Measurements from ENCODE around the gene CSGALNACT2.

Gene CSGALNACT2

DNA sequence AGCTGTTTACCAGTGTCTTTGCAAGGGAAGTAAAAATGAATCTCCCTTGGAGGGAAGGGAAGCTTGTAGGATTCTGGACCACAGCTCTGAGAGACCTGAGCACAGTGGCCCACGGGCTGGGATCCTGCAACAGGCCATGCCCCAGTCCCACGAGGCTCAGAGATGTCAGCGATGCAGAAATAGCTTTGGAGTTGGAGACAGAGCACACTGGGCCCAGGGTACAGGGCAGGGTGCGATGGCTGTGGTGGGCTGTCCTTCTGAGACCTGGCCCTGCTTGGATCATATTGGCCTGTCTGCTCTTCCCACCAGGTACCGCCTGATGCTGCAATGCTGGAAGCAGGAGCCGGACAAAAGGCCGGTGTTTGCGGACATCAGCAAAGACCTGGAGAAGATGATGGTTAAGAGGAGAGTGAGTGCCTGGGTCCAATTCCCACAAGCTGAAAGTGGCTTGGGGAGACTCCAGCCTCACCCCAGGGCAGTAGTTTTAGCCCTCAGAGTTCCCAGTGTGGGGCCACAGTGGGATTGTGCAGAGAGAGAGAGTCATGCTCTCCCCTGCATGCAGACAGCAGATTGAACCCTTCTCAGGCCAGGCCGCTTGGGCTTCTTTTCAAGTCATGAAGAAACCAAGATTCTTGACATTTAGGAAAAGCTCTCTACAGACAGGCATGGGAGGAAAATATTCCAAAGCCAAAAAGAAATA lies 13.5 kb upstream of the CSGALNACT2 start:
- no peak for DNase-seq (ENCODE audit: low read depth in 2 of 3, low spot score in 2 of 3)

DNA sequence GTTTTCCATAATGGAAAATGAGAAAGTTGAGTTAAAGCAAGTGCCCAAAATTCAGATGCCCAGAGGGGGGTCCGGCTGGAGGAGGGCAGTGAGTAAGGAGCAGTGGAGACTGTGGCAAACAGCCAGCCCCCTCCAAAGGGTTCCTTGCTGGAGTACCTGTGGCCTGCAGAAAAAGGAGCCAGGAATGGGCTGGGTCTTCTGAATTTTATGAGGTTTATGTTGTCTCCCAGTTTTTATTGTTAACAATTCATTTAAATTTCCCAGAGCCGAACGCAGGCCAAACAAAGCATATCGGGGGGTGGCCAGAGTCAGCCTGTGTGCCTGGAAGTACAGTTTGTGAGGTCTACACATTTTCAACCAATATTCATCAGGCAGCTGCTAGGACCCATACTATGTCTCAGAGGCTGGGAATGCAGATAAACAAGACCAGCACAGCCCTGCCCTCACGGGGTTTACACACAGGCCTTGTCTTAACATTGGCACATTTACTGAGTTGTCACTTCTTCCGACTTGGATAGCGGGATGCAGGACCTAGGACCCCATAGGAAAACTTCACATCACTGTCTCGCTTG lies 12.9 kb upstream of the CSGALNACT2 start:
- DNase-seq (ENCODE audit: low read depth in 2 of 3, low spot score in 2 of 3), result no peak

DNA sequence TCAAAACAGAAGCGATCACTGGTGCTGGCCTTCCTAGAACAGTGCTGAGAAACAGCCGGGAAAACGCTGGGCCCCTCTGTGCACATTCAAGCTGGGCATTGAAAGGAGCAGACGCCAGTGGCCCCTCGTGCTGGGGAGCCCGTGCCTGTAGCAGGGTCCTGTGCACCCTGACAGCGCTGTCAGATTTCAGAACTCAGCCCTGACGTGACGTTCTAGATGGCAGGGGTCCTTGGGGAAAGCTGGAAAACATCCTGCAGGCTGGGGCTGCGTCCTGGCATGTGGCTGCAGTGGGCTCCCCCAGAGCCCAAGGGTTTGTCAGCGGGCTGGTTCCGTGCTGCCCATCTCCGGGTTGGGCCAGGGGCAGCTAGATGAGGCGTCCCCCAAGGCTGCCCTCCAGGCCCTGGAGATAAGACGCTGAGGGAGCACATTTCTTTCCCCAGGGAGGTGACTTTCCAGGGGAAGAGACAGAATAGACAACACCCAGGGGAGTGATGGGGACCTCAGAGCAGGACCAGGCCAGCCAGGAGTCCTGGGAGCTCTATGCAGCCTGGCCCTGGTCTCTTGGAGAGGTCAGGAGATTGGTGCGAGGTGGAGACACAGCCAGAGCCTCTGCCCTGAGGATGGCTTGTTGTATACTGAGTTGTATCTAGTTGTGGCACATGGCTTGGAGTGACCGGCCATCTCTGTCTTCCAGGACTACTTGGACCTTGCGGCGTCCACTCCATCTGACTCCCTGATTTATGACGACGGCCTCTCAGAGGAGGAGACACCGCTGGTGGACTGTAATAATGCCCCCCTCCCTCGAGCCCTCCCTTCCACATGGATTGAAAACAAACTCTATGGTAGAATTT lies 12.1 kb upstream of the CSGALNACT2 start:
- no peak for DNase-seq (ENCODE audit: low read depth in 2 of 3, low spot score in 2 of 3)

DNA sequence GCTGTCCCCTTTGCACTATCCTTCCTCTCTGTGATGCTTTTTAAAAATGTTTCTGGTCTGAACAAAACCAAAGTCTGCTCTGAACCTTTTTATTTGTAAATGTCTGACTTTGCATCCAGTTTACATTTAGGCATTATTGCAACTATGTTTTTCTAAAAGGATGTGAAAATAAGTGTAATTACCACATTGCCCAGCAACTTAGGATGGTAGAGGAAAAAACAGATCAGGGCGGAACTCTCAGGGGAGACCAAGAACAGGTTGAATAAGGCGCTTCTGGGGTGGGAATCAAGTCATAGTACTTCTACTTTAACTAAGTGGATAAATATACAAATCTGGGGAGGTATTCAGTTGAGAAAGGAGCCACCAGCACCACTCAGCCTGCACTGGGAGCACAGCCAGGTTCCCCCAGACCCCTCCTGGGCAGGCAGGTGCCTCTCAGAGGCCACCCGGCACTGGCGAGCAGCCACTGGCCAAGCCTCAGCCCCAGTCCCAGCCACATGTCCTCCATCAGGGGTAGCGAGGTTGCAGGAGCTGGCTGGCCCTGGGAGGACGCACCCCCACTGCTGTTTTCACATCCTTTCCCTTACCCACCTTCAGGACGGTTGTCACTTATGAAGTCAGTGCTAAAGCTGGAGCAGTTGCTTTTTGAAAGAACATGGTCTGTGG lies 11.4 kb upstream of the CSGALNACT2 start:
- no peak for DNase-seq (ENCODE audit: low read depth in 2 of 3, low spot score in 2 of 3)

DNA sequence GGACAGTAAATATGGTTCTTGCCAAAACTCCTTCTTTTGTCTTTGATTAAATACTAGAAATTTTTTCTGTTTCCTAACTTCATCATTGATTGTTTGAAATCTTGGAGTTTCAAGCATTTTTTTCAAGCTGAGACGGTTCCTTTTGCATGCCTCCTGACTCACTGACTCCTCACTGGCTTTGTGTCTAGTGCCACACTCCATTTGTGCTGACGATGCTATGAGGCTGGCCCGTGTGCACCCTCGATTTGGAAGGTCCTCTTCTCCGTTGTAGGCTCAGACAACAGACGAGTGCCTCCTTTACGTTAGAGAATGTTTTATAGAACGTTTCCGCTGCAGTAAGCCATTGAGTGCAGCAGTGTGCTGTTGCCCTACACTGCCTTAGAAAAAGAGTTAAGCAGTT lies 10.8 kb upstream of the CSGALNACT2 start:
- no peak for DNase-seq (ENCODE audit: low read depth in 2 of 3, low spot score in 2 of 3)

DNA sequence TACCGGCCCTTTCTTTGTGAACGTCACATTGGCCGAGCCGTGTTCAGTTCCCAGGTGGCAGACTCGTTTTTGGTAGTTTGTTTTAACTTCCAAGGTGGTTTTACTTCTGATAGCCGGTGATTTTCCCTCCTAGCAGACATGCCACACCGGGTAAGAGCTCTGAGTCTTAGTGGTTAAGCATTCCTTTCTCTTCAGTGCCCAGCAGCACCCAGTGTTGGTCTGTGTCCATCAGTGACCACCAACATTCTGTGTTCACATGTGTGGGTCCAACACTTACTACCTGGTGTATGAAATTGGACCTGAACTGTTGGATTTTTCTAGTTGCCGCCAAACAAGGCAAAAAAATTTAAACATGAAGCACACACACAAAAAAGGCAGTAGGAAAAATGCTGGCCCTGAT lies 9.9 kb upstream of the CSGALNACT2 start:
- DNase-seq (ENCODE audit: low read depth in 2 of 3, low spot score in 2 of 3), result no peak

DNA sequence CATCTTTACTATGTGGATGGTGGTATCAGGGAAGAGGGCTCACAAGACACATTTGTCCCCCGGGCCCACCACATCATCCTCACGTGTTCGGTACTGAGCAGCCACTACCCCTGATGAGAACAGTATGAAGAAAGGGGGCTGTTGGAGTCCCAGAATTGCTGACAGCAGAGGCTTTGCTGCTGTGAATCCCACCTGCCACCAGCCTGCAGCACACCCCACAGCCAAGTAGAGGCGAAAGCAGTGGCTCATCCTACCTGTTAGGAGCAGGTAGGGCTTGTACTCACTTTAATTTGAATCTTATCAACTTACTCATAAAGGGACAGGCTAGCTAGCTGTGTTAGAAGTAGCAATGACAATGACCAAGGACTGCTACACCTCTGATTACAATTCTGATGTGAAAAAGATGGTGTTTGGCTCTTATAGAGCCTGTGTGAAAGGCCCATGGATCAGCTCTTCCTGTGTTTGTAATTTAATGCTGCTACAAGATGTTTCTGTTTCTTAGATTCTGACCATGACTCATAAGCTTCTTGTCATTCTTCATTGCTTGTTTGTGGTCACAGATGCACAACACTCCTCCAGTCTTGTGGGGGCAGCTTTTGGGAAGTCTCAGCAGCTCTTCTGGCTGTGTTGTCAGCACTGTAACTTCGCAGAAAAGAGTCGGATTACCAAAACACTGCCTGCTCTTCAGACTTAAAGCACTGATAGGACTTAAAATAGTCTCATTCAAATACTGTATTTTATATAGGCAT lies 9.1 kb upstream of the CSGALNACT2 start:
- DNase-seq (ENCODE audit: low read depth in 2 of 3, low spot score in 2 of 3), result no peak

DNA sequence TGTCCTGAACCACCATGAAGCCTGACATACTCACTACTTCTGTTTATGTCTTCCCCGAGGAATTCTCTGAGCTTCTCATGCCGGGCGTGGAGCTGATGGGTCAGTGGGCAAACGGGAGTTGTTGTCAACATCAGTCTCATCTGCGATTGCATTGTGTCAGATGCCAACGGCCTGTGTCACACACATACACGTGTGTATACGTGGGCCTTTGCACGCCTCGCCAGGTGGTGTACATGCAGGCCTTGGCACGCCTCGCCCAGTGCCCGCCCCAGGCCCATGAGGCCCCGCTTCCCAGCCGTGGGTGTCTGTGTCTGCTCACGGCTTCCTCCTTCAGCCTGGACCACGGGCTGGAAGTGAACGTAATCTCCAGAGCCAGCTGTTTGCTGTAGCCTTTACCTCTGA lies 7.5 kb upstream of the CSGALNACT2 start:
- DNase-seq (ENCODE audit: low read depth in 2 of 3, low spot score in 2 of 3), result no peak

DNA sequence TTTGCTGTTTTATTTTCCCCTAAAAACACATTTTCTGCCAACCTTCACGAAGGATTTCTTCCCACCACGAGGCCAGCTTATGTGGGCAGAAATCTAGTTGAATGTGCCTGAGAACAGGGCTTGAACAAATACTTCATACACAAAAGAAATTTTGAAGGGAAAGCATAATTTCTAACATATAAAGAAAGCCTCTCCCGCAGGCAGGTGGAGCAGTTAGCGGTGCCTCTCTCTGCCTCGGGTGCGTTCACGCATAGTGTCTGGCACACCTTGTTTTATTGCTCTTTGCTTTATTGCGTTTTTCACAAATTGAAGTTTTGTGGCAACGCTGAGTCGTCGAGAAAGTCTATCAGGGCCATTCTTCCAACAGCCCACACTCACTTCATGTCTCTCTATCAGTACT lies 7.0 kb upstream of the CSGALNACT2 start:
- DNase-seq (ENCODE audit: low read depth in 2 of 3, low spot score in 2 of 3), result no peak

DNA sequence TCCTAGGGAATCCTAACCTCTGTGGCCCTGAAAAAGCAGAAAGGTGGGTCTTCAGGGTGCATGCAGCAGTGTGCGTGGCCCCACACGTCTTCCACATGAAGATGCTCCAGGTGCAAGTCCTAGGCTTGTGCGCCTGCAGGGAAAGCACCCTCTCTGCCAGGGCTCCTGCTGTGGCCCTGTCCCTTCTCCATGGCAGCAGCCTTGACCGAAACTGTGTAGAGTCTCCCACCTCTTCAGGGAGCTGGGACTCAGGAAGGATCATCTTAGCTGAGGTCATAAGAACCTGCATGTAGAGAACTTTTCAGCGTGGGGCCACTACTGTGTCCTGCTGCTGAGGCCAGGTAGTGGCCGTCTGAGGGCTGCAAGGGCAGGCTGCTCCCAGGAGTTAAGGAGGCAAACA lies 6.3 kb upstream of the CSGALNACT2 start:
- DNase-seq (ENCODE audit: low read depth in 2 of 3, low spot score in 2 of 3), result no peak

DNA sequence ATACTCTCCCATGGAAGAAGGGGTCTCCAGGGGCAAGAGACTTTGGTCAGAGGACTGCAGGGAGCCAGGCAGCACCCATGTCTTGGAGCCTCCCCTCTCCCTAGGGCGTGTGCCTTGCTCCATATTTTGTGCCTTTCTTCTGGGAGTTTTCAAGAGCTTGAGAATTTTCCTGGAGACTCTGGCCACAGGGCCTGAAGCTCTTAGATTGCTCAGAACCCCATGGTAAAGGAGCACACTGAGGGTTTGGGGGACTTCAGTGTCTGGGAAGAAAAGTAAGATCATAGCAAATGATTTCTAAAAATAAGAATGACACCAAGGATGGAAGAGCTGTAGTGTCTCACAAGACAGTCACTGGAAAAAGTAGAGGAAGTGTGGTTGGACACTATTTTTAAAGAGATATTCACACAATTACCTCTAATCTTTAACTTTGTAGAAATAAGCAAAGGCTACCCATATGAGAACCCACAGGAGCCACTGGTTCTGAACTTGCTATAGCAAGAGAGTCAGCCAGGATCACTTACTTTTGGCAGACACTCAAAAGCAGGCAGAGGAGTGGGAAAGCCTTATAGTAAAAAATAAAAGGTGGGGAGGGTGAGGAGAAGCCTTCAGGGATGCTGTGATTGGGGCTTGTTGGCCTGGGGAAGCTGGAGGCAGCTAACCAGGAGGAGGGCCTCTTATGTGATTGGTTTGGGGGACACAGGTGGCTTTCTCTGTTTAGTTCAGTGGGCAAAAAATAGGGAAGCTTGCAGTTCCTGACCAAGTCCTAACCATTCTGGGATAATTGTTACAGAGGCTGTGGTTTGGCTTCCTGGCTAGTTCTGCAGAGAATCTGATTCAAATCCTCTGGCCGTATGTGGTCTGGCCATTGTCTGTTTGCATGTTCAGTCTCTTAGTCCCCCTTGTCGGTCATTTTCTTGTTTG lies 5.1 kb upstream of the CSGALNACT2 start:
- no peak for DNase-seq (ENCODE audit: low read depth in 2 of 3, low spot score in 2 of 3)

DNA sequence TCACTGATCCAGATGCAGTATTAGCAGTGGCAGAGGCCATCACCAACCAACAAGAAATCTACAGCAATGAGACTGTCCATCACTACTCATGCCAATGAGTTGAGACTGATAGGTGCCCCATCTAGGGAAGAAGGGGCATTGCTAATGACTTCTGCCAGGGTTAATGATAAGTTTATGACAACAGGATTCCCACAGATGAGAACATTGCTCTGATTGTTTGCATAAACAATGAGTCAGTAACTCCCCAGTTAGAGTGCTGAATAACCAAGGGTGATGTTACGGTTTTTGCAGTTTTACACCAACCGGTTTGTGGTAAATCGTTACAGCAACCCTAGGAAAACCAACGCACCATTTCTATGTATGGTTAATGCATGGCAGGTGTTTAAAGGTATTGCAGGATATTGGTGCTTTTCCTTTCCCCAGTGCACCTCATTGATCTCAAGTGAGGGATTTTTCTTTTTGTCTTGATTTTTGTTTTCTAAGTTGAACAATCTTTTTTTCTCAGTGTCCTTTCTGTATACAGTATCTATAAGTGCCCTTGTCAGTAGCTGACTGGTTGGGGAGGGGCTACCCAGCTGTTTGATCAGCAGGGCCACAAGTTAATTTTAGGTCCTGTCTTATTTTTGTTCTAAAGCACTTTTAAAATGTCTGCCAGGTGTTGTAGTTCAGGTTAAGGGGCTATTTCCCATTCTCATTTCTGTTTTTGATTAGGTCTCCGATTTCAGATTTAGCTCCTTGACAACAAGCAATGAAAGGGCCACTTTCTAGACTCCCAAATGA lies 3.9 kb upstream of the CSGALNACT2 start:
- no peak for DNase-seq (ENCODE audit: low read depth in 2 of 3, low spot score in 2 of 3)

DNA sequence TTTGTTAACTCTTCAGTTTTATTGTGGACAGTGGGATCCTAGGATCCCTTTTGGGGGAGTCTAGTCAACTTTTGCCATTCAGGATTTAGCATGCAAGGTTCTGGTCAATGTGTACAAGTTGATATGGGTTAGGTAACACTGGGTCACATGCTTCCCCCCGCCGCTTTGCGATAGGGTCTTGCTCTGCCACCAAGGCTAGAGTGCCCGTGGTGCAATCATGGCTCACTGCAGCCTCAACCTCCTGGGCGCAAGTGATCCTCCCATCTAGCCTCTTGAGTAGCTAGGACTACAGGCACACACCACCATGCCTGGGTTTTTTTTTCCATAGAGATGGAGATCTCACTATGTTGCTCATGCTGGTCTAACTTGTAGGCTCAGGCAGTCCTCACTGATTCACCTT lies 3.2 kb upstream of the CSGALNACT2 start:
- no peak for DNase-seq (ENCODE audit: low read depth in 2 of 3, low spot score in 2 of 3)

DNA sequence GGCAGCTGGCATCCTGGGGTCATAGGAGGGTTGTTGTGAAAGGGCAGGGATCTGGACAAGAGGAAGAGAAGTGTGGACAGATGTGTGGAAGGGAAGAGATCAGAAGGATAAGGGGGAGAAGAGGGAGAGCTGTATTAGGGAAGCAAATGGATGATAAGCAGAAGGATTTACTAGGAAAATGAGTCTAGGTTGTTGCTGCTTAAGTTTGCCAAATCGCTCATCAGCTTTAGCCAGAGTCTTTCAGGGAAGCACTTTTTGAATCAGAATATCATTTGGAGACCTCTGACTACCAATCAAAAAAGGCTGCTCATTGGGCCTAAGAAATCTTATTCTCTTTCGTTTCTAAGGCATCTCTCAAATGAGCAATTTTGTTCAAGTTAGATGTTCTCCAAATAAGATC lies 2.6 kb upstream of the CSGALNACT2 start:
- no peak for DNase-seq (ENCODE audit: low read depth in 2 of 3, low spot score in 2 of 3)

DNA sequence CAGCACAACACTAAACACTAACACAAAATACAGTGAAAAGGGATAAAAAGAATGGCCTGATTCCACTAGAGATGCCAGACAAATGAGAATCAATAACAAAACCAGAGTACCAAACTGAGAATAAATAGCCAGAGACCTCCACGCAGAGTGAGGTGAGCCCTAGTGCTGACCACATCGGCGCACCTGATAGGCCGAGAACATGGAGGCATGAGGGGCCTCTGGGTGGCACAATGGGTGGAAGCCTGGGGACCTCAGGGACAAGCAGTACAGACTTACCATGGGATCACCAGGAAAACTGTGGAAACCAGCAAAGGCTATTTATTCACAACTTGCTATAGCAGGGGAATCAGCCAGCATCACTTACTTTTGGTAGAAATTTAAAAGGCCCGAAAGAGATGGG lies 1.8 kb upstream of the CSGALNACT2 start:
- DNase-seq (ENCODE audit: low read depth in 2 of 3, low spot score in 2 of 3), result no peak

DNA sequence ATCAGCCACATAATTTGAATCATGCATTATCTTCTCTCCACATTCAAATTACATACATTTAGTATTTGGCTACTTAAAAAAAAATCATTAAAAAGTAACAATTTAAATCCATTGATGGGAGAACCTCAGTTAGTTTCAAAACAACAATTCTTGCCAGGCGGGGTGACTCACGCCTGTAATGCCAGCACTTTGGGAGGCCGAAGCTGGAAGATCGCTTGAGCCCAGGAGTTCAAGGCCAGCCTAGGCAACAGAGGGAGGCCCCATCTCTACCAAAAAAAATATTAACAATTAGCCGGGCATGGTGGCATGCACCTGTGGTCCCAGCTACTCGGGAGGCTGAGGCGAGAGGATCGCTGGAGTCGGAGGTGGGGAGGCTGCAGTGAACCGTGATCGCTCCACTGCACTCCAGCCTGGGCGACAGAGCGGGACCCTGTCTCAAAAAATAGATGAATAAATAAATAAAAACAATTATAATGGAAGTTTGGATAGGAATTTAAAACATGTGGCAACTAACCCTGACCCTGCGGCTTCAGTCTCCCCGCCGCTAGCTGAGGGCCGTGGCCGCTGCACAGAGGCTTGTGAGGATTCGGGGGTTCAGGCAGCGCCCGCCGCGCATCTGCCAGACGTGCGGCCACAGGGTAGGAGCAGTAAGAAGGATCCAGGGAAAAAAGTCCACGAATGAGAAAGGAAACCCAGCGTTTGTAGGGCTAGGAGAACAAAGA lies 1.1 kb upstream of the CSGALNACT2 start:
- no peak for DNase-seq (ENCODE audit: low read depth in 2 of 3, low spot score in 2 of 3)

DNA sequence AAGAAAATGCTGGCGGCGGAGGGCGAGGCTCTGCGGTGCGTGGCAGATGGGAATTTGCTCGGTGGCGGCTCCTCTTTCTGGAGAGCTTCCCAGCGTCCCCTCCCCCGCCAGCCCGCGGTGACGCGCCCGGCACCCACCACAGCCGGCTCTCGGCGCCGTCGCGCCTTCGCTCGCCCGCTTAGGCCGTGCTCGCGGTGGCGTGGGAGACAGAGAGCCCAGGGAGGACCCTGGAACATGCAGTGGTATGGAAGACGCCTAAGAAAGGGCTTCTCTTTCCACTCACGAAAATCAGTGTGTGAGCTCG lies 576 bp upstream of the CSGALNACT2 start:
- DNase-seq (ENCODE audit: low read depth in 2 of 3, low spot score in 2 of 3), result no peak

DNA sequence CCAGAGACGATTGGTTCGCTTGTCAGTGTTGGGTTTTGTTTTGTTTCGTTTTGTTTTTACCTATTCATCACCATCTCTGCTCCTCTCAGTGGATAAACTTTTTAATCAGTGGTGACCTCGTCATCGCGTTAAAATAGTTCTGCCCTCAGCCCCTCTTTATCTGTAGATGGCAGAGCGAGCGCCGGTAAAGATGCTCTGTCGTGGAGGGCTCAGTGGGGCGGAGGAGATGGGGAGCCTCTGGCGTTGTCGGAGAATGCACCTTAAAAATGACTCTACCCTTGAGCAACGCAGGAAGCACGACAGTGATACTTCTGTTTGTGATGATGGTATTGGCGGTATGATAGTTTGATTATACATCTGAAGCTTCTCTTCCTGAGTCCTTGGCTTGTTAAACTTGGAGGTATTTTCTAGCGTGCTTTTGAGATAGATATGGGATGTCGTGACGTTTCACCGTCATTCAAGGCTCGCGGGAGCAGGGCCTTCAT lies 554 bp downstream of the CSGALNACT2 start:
- DNase-seq (ENCODE audit: low read depth in 2 of 3, low spot score in 2 of 3), result no peak

DNA sequence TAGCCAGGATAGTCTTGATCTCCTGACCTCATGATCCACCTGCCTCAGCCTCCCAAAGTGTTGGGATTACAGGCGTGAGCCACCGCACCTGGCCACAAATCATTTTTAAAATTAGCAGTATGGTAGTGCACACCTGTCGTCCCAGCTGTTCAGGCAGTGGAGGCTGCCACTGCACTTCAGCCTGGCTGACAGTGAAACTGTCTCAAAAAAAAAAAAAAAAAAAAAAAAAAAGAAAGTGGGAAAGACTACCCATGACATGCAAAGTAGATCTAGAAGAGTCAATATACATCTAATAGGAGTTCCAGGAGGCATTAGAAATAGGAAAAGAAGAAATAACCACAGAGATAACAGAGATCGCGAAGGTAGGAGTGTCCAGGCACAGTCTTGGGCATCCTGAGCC lies 3.2 kb downstream of the CSGALNACT2 start:
- no peak for DNase-seq (ENCODE audit: low read depth in 2 of 3, low spot score in 2 of 3)
